ENCODE measurements around the gene RERGL.

GRCh38 chr12:18139254-18139653 lies 49.3 kb upstream of the RERGL start:
- no peak for TF ChIP-seq CTCF (conservative IDR thresholded peaks at IDR 0.05; ENCODE audit: low read depth, low read length)
- no peak for TF ChIP-seq EZH2phosphoT487 (IDR thresholded peaks at IDR 0.05; ENCODE audit: borderline replicate concordance, low read length)

All from PC-3 (cell line).